IPS-18c (cell line): ENCODE results near the gene CAMTA1.

Experiments
- H3K4me3 ChIP-seq: 2 replicates; pipeline ENCODE4 v1.7.0; 2013; ENCODE audit warnings: low read depth, mild to moderate bottlenecking, low read length, moderate library complexity; ENCODE audit not compliant: insufficient read depth
- H3K9me3 ChIP-seq: one replicate; pipeline ENCODE4 v1.6.1; 2013; ENCODE audit warnings: mild to moderate bottlenecking, low read length, moderate library complexity; ENCODE audit not compliant: control insufficient read depth, insufficient read depth

The CAMTA1 gene

GRCh38 chr1:7187112-7187493 is 401.8 kb downstream of the CAMTA1 start:
- H3K4me3 ChIP-seq: no peak overlapping the region
- no peaks in the 10 kb centered on the region for H3K9me3 ChIP-seq

- no peaks in the 10 kb centered on the region for H3K9me3 ChIP-seq
These were observed 405.0 kb downstream of the CAMTA1 start for GRCh38 chr1:7190261-7190660.

GRCh38 chr1:7192453-7192852 is 407.2 kb downstream of the CAMTA1 start:
- H3K9me3 ChIP-seq: no peaks in the 10 kb centered on the region
- no peak overlapping the region for H3K4me3 ChIP-seq

More at GRCh38 chr1:7190261-7190660, 405.0 kb downstream of the CAMTA1 start:
- no peak overlapping the region for H3K4me3 ChIP-seq

GRCh38 chr1:7196036-7196911 is 411.0 kb downstream of the CAMTA1 start:
- no peak overlapping the region for H3K4me3 ChIP-seq
- H3K9me3 ChIP-seq: peaks cover 4% of the 10 kb centered on the region

GRCh38 chr1:7198664-7199063 is 413.4 kb downstream of the CAMTA1 start:
- H3K4me3 ChIP-seq: no peak overlapping the region

GRCh38 chr1:7199077-7199779 is 414.0 kb downstream of the CAMTA1 start:
- peaks cover 4% of the 10 kb centered on the region for H3K9me3 ChIP-seq
- H3K4me3 ChIP-seq: no peak overlapping the region

More at GRCh38 chr1:7198664-7199063, 413.4 kb downstream of the CAMTA1 start:
- peaks cover 4% of the 10 kb centered on the region for H3K9me3 ChIP-seq

- Histone ChIP-seq H3K4me3 (no peak overlapping the region), H3K9me3 (no peaks in the 10 kb centered on the region)
These were observed 422.8 kb downstream of the CAMTA1 start for GRCh38 chr1:7207875-7208646.

- no peaks in the 10 kb centered on the region for H3K9me3 ChIP-seq
- H3K4me3 ChIP-seq: no peak overlapping the region
These were observed 423.5 kb downstream of the CAMTA1 start for GRCh38 chr1:7208647-7209180.

GRCh38 chr1:7209336-7209735 is 424.1 kb downstream of the CAMTA1 start:
- Histone ChIP-seq H3K4me3 (no peak overlapping the region), H3K9me3 (no peaks in the 10 kb centered on the region)

- H3K4me3 ChIP-seq: no peak overlapping the region
- H3K9me3 ChIP-seq: no peaks in the 10 kb centered on the region
These were observed 433.1 kb downstream of the CAMTA1 start for GRCh38 chr1:7218210-7218832.

- Histone ChIP-seq H3K4me3 (no peak overlapping the region), H3K9me3 (no peaks in the 10 kb centered on the region)
These were observed 433.8 kb downstream of the CAMTA1 start for GRCh38 chr1:7219031-7219430.

GRCh38 chr1:7220007-7220406 is 434.8 kb downstream of the CAMTA1 start:
- H3K4me3 ChIP-seq: no peak overlapping the region
- H3K9me3 ChIP-seq: no peaks in the 10 kb centered on the region

- Histone ChIP-seq H3K9me3 (no peaks in the 10 kb centered on the region), H3K4me3 (no peak overlapping the region)
These were observed 435.5 kb downstream of the CAMTA1 start for GRCh38 chr1:7220712-7221252.

GRCh38 chr1:7221826-7222694 is 436.8 kb downstream of the CAMTA1 start:
- Histone ChIP-seq H3K4me3 (no peak overlapping the region), H3K9me3 (no peaks in the 10 kb centered on the region)

GRCh38 chr1:7222695-7223015 is 437.4 kb downstream of the CAMTA1 start:
- no peak overlapping the region for H3K4me3 ChIP-seq
- H3K9me3 ChIP-seq: no peaks in the 10 kb centered on the region
